ENCODE measurements around the gene RNF150. TPM values are rescaled to one million over a fixed set of nuclear protein-coding genes. Genes with fewer than 3 reads are reported as not detected.

RNF150 gene
- total RNA-seq, 1 donor from 2014 or later = 5.8 TPM

DNA sequence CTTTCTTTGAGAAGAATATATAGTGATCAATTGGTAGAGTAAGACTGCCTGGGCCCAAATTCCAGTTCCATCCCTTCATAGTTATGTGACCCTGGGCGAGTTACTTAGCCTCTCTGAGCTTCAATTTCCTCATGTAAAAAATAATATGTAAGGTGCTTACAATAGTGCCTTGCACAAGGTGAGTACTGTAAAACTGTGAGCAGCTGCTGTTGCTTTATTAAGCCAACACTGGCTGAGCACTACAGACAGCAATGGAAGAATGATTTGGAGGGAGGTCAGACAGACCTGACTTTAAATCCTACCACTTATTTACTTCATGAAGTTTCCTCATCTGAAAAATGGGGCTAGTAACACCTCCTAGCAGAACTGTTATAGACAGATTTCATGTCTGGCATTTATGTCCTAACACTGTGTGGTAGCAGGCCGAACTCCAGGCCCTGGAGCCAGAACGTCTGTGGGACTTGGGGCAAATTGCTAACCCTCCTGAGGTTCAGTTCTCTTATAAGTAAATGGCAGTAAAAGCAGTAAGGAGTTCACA is 53.8 kb downstream of the RNF150 start:
- DNase-seq (ENCODE audit: low spot score) = no peak
- no peaks in the 10 kb centered on the region for H3K27me3 Mint-ChIP-seq (ENCODE audit: unreplicated experiment)
- H3K4me3 Mint-ChIP-seq (ENCODE audit: unreplicated experiment) = no peak overlapping the region
- no peaks in the 10 kb centered on the region for H3K4me1 Mint-ChIP-seq (ENCODE audit: unreplicated experiment)
- H3K27ac Mint-ChIP-seq (ENCODE audit: unreplicated experiment) = no peak overlapping the region
- TF ChIP-seq, protein P1, sequence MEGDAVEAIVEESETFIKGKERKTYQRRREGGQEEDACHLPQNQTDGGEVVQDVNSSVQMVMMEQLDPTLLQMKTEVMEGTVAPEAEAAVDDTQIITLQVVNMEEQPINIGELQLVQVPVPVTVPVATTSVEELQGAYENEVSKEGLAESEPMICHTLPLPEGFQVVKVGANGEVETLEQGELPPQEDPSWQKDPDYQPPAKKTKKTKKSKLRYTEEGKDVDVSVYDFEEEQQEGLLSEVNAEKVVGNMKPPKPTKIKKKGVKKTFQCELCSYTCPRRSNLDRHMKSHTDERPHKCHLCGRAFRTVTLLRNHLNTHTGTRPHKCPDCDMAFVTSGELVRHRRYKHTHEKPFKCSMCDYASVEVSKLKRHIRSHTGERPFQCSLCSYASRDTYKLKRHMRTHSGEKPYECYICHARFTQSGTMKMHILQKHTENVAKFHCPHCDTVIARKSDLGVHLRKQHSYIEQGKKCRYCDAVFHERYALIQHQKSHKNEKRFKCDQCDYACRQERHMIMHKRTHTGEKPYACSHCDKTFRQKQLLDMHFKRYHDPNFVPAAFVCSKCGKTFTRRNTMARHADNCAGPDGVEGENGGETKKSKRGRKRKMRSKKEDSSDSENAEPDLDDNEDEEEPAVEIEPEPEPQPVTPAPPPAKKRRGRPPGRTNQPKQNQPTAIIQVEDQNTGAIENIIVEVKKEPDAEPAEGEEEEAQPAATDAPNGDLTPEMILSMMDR (IDR thresholded peaks at IDR 0.05; ENCODE audit: unreplicated experiment) = no peak
- no peaks in the 10 kb centered on the region for H3K36me3 Mint-ChIP-seq (ENCODE audit: low read depth, unreplicated experiment)
- no peaks in the 10 kb centered on the region for H3K9me3 Mint-ChIP-seq (ENCODE audit: unreplicated experiment)

DNA sequence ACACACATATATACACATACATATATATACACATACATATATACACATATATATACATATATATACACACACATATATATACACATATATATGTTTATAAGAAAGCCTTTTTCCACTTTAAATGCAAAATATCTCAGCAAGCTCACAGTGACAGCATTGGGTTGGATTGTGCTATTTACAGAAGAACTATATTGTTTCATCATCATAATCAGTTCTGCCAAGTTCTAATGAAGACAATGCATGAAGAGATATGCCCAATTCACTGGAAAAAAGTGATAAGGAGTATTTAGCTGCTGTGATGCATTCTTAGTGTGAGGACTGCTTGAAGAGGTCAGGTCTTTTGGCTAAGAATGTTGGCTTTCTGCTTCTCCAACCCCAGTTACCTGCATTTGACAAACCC is 54.4 kb downstream of the RNF150 start:
- Mint-ChIP-seq H3K27ac (ENCODE audit: unreplicated experiment) (no peak overlapping the region), H3K4me3 (ENCODE audit: unreplicated experiment) (no peak overlapping the region), H3K4me1 (ENCODE audit: unreplicated experiment) (no peaks in the 10 kb centered on the region), H3K9me3 (ENCODE audit: unreplicated experiment) (no peaks in the 10 kb centered on the region), H3K27me3 (ENCODE audit: unreplicated experiment) (no peaks in the 10 kb centered on the region), H3K36me3 (ENCODE audit: low read depth, unreplicated experiment) (no peaks in the 10 kb centered on the region)
- TF ChIP-seq, protein P1 (IDR thresholded peaks at IDR 0.05; ENCODE audit: unreplicated experiment) = no peak
- no peak for DNase-seq (ENCODE audit: low spot score)

DNA sequence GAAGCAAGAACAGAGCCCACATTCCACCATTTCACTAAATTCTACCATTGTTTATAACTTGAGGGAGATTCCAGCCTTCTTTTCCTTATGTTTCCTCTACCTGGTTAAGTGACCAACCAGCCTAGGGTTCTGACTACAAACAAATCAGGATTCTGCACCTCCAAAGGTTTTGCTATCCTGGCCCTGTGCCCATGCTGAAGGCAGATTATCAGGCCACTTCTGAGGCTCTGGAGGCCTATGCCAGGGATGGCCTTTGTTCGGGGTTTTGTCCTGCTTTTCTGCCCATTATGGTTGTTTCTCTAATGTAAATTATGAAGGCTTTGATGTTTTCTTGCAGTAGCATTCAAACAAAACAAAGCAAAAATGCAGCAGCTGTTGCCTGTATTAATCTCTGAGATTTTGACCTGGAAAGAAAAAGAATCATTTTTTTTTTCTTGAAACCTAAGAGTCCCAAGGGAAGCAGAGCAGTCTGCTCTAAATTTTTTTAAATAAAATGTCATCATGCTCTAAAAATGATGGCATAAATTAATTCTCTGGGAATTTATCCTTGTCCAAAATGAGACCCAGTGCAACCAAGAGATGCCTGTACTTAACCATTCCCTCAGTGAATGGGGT is 55.6 kb downstream of the RNF150 start:
- Mint-ChIP-seq H3K4me3 (ENCODE audit: unreplicated experiment) (no peak overlapping the region), H3K27ac (ENCODE audit: unreplicated experiment) (no peak overlapping the region), H3K36me3 (ENCODE audit: low read depth, unreplicated experiment) (no peaks in the 10 kb centered on the region), H3K4me1 (ENCODE audit: unreplicated experiment) (no peaks in the 10 kb centered on the region), H3K9me3 (ENCODE audit: unreplicated experiment) (no peaks in the 10 kb centered on the region), H3K27me3 (ENCODE audit: unreplicated experiment) (no peaks in the 10 kb centered on the region)
- DNase-seq (ENCODE audit: low spot score) = no peak
- TF ChIP-seq, protein P1 (IDR thresholded peaks at IDR 0.05; ENCODE audit: unreplicated experiment) = no peak

DNA sequence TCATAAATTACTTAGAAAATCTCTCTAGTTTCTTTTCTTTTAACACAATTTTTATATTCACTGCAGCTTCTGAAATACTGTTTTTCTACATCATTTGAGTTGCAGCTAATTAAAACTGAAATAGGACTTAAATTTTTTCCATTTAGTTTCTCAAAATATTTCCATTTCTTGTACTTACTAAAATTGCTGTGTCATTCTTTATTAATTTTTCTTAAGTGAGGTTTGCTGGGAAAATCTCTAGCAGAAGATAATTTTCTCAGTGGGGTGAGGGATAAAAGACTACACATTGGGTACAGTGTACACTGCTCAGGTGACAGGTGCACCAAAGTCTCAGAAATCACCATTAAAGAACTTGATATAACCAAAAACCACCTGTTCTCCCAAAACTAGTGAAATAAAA is 57.7 kb downstream of the RNF150 start:
- DNase-seq (ENCODE audit: low spot score) = no peak
- no peaks in the 10 kb centered on the region for H3K36me3 Mint-ChIP-seq (ENCODE audit: low read depth, unreplicated experiment)
- no peak overlapping the region for H3K27ac Mint-ChIP-seq (ENCODE audit: unreplicated experiment)
- H3K4me3 Mint-ChIP-seq (ENCODE audit: unreplicated experiment) = no peak overlapping the region
- H3K4me1 Mint-ChIP-seq (ENCODE audit: unreplicated experiment) = no peaks in the 10 kb centered on the region
- TF ChIP-seq, protein P1 (IDR thresholded peaks at IDR 0.05; ENCODE audit: unreplicated experiment) = no peak
- H3K27me3 Mint-ChIP-seq (ENCODE audit: unreplicated experiment) = no peaks in the 10 kb centered on the region
- H3K9me3 Mint-ChIP-seq (ENCODE audit: unreplicated experiment) = no peaks in the 10 kb centered on the region

DNA sequence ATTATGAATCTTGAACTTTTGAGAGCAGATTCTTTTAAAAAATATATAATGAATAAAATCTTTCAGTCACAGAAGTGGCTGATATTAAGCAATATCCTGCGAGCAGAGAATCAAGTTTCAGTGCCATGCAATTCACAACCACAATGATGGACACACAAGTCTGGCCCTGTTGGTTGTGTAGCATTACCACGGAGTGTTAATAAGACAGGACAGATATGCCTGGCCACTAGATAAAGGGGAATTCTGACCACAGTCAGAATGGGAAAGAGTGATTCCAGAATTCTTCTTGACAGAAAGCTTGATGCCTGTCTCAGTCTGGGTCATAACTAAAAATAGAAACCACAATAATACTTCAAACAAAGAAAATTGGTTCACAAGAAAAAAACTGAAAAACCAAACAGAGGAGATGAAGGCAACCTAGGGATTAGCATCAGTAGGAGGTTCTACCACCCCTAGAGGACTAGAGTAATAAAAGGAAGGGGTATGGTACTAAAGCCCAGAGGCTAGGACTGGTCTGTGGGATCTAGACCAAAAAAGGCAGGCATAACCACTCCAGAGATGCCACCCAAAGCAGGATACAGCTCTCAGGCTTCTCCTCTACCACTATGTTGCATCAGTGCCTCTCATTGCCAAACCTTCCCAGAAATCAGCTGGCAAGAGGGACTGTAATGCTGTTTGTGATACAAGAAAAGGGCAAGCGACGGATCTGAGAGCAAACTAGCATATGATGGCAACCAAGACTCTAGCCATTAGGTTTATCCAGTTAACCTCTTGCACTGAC is 59.0 kb downstream of the RNF150 start:
- no peak overlapping the region for H3K27ac Mint-ChIP-seq (ENCODE audit: unreplicated experiment)
- H3K9me3 Mint-ChIP-seq (ENCODE audit: unreplicated experiment) = no peaks in the 10 kb centered on the region
- no peak for DNase-seq (ENCODE audit: low spot score)
- H3K27me3 Mint-ChIP-seq (ENCODE audit: unreplicated experiment) = no peaks in the 10 kb centered on the region
- H3K36me3 Mint-ChIP-seq (ENCODE audit: low read depth, unreplicated experiment) = no peaks in the 10 kb centered on the region
- no peak overlapping the region for H3K4me3 Mint-ChIP-seq (ENCODE audit: unreplicated experiment)
- H3K4me1 Mint-ChIP-seq (ENCODE audit: unreplicated experiment) = no peaks in the 10 kb centered on the region
- TF ChIP-seq, protein P1 (IDR thresholded peaks at IDR 0.05; ENCODE audit: unreplicated experiment) = no peak
